H1 (cell line): ENCODE results near the gene JMJD8. TPM values are rescaled to one million over a fixed set of nuclear protein-coding genes. Genes with fewer than 3 reads are reported as not detected.

Experiments
- CTCF ChIA-PET: fragments of 300-600 bp; sonication (Branson Sonifier 250); formaldehyde crosslinking; loops from one replicate; lab custom pipeline; 2021; ENCODE audit not compliant: partially characterized antibody; lab: Charles Lee
- POLR2A ChIA-PET: fragments of 300-600 bp; sonication (Branson Sonifier 250); formaldehyde crosslinking; loops from one replicate; lab custom pipeline; 2021; ENCODE audit warnings: inconsistent platforms; ENCODE audit not compliant: partially characterized antibody; lab: Charles Lee
- DNase-seq, 2 experiments: peaks; one replicate each; pipeline versions ENCODE4 v3.0.0 to v3.0.0-alpha.2; 2010 to 2022; ENCODE audit warnings: low spot score in 2 of 2, low read depth in 1 of 2, mixed read lengths in 1 of 2
- FAIRE-seq: peaks from 2 replicates; lab custom pipeline; 2011; peaks lifted over from hg19 to GRCh38; lab: Jason Lieb, UNC
- H2AFZ ChIP-seq: 2 replicates; pipeline ENCODE4 v1.8.1; 2012; ENCODE audit warnings: low read length, inconsistent platforms
- H2AK5ac ChIP-seq: 2 replicates; pipeline ENCODE4 v1.6.1; 2013; ENCODE audit warnings: low read depth, low read length
- H2BK120ac ChIP-seq: replicated peaks from 2 replicates; pipeline ENCODE3; 2013; ENCODE audit warnings: low read depth, low read length, inconsistent platforms
- H2BK12ac ChIP-seq: 2 replicates; pipeline ENCODE4 v1.6.1; 2013; ENCODE audit warnings: low read depth, low read length
- H2BK15ac ChIP-seq: 2 replicates; pipeline ENCODE4 v1.6.1; 2013; ENCODE audit warnings: low read length
- H2BK20ac ChIP-seq: 2 replicates; pipeline ENCODE4 v1.6.1; 2013; ENCODE audit warnings: low read length
- H2BK5ac ChIP-seq: 2 replicates; pipeline ENCODE4 v1.6.1; 2013; ENCODE audit warnings: low read depth, low read length
- H3K14ac ChIP-seq: 2 replicates; pipeline ENCODE4 v1.6.1; 2013; ENCODE audit warnings: inconsistent platforms; ENCODE audit not compliant: insufficient read length
- H3K18ac ChIP-seq: 2 replicates; pipeline ENCODE4 v1.6.1; 2013; ENCODE audit warnings: low read length; ENCODE audit errors: extremely low read depth
- H3K23ac ChIP-seq: 2 replicates; pipeline ENCODE4 v1.6.1; 2013; ENCODE audit warnings: inconsistent platforms; ENCODE audit not compliant: insufficient read length
- H3K23me2 ChIP-seq: 2 replicates; pipeline ENCODE4 v1.6.1; 2013; ENCODE audit warnings: low read depth, low read length
- H3K27ac ChIP-seq: 2 replicates; pipeline ENCODE4 v1.6.1; 2011; ENCODE audit warnings: low read depth, low read length, inconsistent platforms
- H3K27me3 ChIP-seq, 4 experiments: replicated peaks in 1 of 4; 1 replicate in 1 of 4; 2 replicates in 3 of 4; pipeline versions ENCODE4 v1.6.1 to v1.8.1; 2011 to 2013; ENCODE audit warnings: low read length in 3 of 4, mild to moderate bottlenecking in 3 of 4, inconsistent platforms in 2 of 4, mixed read lengths in 2 of 4, moderate library complexity in 1 of 4; ENCODE audit not compliant: control insufficient read depth in 3 of 4, insufficient read depth in 3 of 4; ENCODE audit errors: extremely low read depth in 1 of 4
- H3K36me3 ChIP-seq, 4 experiments: 2 replicates each; pipeline versions ENCODE4 v1.6.1 to v1.8.1; 2011 to 2013; ENCODE audit warnings: mild to moderate bottlenecking in 4 of 4, low read length in 3 of 4, moderate library complexity in 2 of 4, control low read depth in 1 of 4, inconsistent platforms in 1 of 4; ENCODE audit not compliant: insufficient read depth in 4 of 4, control insufficient read depth in 2 of 4
- H3K4ac ChIP-seq: replicated peaks from 2 replicates; pipeline ENCODE3; 2013; ENCODE audit warnings: low read length, low read depth, mixed read lengths, inconsistent platforms; ENCODE audit not compliant: insufficient read length
- H3K4me1 ChIP-seq, 4 experiments: replicated peaks in 1 of 4; 1 replicate in 1 of 4; 2 replicates in 3 of 4; pipeline versions ENCODE4 v1.6.1 to v1.8.1; 2011 to 2013; ENCODE audit warnings: low read length in 3 of 4, inconsistent platforms in 2 of 4, mixed read lengths in 1 of 4; ENCODE audit not compliant: insufficient read depth in 4 of 4, control insufficient read depth in 3 of 4
- H3K4me2 ChIP-seq, 2 experiments: 2 replicates each; pipeline versions ENCODE4 v1.6.1 to v1.8.1; 2011 to 2013; ENCODE audit warnings: low read depth in 2 of 2, low read length in 2 of 2, control low read depth in 1 of 2, inconsistent platforms in 1 of 2, mild to moderate bottlenecking in 1 of 2; ENCODE audit not compliant: insufficient read depth in 1 of 2
- H3K4me3 ChIP-seq, 4 experiments: fragments of 200-600, 300-600 bp in 1 of 4; sonication (generic), shearing (Covaris generic), sonication (Bioruptor Twin) in 1 of 4; 2 replicates each; pipeline versions ENCODE4 v1.5.1 to v1.8.1; 2011 to 2016; ENCODE audit warnings: low read length in 4 of 4, low read depth in 3 of 4, control low read depth in 2 of 4, inconsistent platforms in 2 of 4, mild to moderate bottlenecking in 2 of 4, mixed read lengths in 1 of 4, moderate library complexity in 1 of 4; ENCODE audit not compliant: insufficient read depth in 2 of 4; ENCODE audit errors: extremely low read depth in 1 of 4
- H3K56ac ChIP-seq: replicated peaks from 2 replicates; pipeline ENCODE3; 2013; ENCODE audit warnings: low read depth, mild to moderate bottlenecking, mixed read lengths, low read length, inconsistent platforms; ENCODE audit not compliant: insufficient read length
- H3K79me1 ChIP-seq: 2 replicates; pipeline ENCODE4 v1.6.1; 2013; ENCODE audit warnings: low read depth, low read length, control low read depth
- H3K79me2 ChIP-seq, 2 experiments: 2 replicates each; pipeline versions ENCODE4 v1.6.1 to v1.8.1; 2012 to 2013; ENCODE audit warnings: low read length in 2 of 2, mild to moderate bottlenecking in 2 of 2, inconsistent platforms in 1 of 2; ENCODE audit not compliant: insufficient read depth in 2 of 2, control insufficient read depth in 1 of 2
- H3K9ac ChIP-seq, 4 experiments: replicated peaks in 1 of 4; 1 replicate in 1 of 4; 2 replicates in 3 of 4; pipeline versions ENCODE4 v1.6.1 to v1.8.1; 2011 to 2013; ENCODE audit warnings: low read depth in 3 of 4, low read length in 3 of 4, control low read depth in 2 of 4, mild to moderate bottlenecking in 2 of 4, moderate library complexity in 2 of 4, inconsistent platforms in 1 of 4; ENCODE audit errors: extremely low read depth in 1 of 4
- H3K9me3 ChIP-seq, 2 experiments: 2 replicates each; pipeline versions ENCODE4 v1.6.1 to v1.8.1; 2012 to 2013; ENCODE audit warnings: mild to moderate bottlenecking in 2 of 2, moderate library complexity in 2 of 2, control low read depth in 1 of 2, inconsistent platforms in 1 of 2, low read depth in 1 of 2, low read length in 1 of 2, mixed read lengths in 1 of 2; ENCODE audit not compliant: insufficient read depth in 2 of 2
- H4K20me1 ChIP-seq, 2 experiments: replicated peaks in 1 of 2; 2 replicates each; pipeline versions ENCODE3 to v1.8.1; 2011 to 2013; ENCODE audit warnings: inconsistent platforms in 2 of 2, low read length in 2 of 2, mild to moderate bottlenecking in 1 of 2; ENCODE audit not compliant: insufficient read depth in 2 of 2, control insufficient read depth in 1 of 2
- H4K5ac ChIP-seq: 2 replicates; pipeline ENCODE4 v1.6.1; 2013; ENCODE audit warnings: low read length, low read depth, mixed read lengths, inconsistent platforms; ENCODE audit not compliant: insufficient read length
- H4K8ac ChIP-seq: 2 replicates; pipeline ENCODE4 v1.8.0; 2013; ENCODE audit warnings: mild to moderate bottlenecking, moderate library complexity, low read length, inconsistent platforms; ENCODE audit not compliant: insufficient read depth; ENCODE audit errors: extremely low read depth
- H4K91ac ChIP-seq: replicated peaks from 2 replicates; pipeline ENCODE3; 2013; ENCODE audit warnings: low read length, mixed read lengths, inconsistent platforms; ENCODE audit not compliant: insufficient read length
- CBX5 ChIP-seq: fragments of 300-800, 300-1000 bp; sonication (generic); IDR thresholded peaks from 2 replicates; pipeline ENCODE4 v1.7.1; 2016; ENCODE audit warnings: antibody characterized with exemption, low read length, low read depth
- CBX8 ChIP-seq: fragments of 300-800, 300-1000 bp; sonication (generic); IDR thresholded peaks from 2 replicates; pipeline ENCODE4 v1.7.1; 2016; ENCODE audit warnings: low read depth, low read length, borderline replicate concordance
- CREB1 ChIP-seq: IDR thresholded peaks from 2 replicates; pipeline ENCODE4 v1.6.1; 2012; ENCODE audit warnings: inconsistent platforms
- EZH2 ChIP-seq: fragments of 200-600 bp; sonication (generic); IDR thresholded peaks from 2 replicates; pipeline ENCODE4 v1.7.1; 2012; ENCODE audit warnings: low read depth, mild to moderate bottlenecking, moderate library complexity, low read length, inconsistent platforms; ENCODE audit not compliant: severe bottlenecking
- NRF1 ChIP-seq: IDR thresholded peaks from 2 replicates; pipeline ENCODE4 v1.6.1; 2011; ENCODE audit warnings: mild to moderate bottlenecking, low read depth, low read length, improper control_type of control experiment
- POLR2AphosphoS5 ChIP-seq: IDR thresholded peaks from 2 replicates; pipeline ENCODE4 v1.6.1; 2011; ENCODE audit warnings: low read depth, low read length
- RNF2 ChIP-seq: fragments of 200-900, 300-1000 bp; sonication (generic); IDR thresholded peaks from 2 replicates; pipeline ENCODE4 v1.7.1; 2016; ENCODE audit warnings: borderline replicate concordance, low read depth, mild to moderate bottlenecking, antibody characterized with exemption, low read length; ENCODE audit not compliant: poor library complexity, severe bottlenecking; ENCODE audit errors: missing control alignments
- SIRT6 ChIP-seq: IDR thresholded peaks from one replicate; pipeline ENCODE4 v1.7.1; 2012; ENCODE audit warnings: low read length, inconsistent platforms
- SUZ12 ChIP-seq: fragments of 200-600 bp; sonication (generic); IDR thresholded peaks from 2 replicates; pipeline ENCODE4 v1.6.1; 2012; ENCODE audit warnings: mild to moderate bottlenecking, inconsistent platforms, low read length, moderate library complexity, mixed read lengths
- TCF12 ChIP-seq: IDR thresholded peaks from 2 replicates; pipeline ENCODE4 v1.6.1; 2011; ENCODE audit warnings: low read depth, mild to moderate bottlenecking, low read length
- TEAD4 ChIP-seq: IDR thresholded peaks from 2 replicates; pipeline ENCODE4 v1.6.1; 2012; ENCODE audit warnings: low read depth, low read length, inconsistent platforms, mixed read lengths
- WGBS, 2 experiments: shearing (Covaris generic) in 1 of 2; methylation state at CpG; one replicate each; pipeline versions ENCODE4 v1.1.6 to v1.1.7; 2013 to 2015; ENCODE audit warnings: low lambda C conversion rate in 2 of 2, mixed read lengths in 2 of 2, inconsistent platforms in 1 of 2, low coverage in 1 of 2, missing lambda C conversion rate in 1 of 2; ENCODE audit not compliant: insufficient replicate concordance in 2 of 2, insufficient coverage in 1 of 2, insufficient read length in 1 of 2; ENCODE audit errors: extremely low coverage in 1 of 2, missing lambda C conversion rate in 1 of 2; 5-methylcytosine and 5-hydroxymethylcytosine counted together
- polyA plus RNA-seq, 7 experiments: library from polyadenylated mRNA; depleted of rRNA in 3 of 7; stranded (reverse) in 5 of 7; unstranded in 2 of 7; fragments of >200 nt in 5 of 7; fragments of 200-250 nt in 2 of 7; gene quantifications; 1 replicate in 5 of 7; 2 replicates in 1 of 7; 4 replicates in 1 of 7; pipeline versions ENCODE4 v1.2.1 to v1.2.3, GENCODE V29; 2011 to 2013; ENCODE audit warnings: missing spikeins in 2 of 7, mixed read lengths in 2 of 7
- total RNA-seq: library from RNA; stranded (reverse); fragmentation: NEBNext Ultra II Directional; extraction: Animal tissue kit (Norgen Biotek cat#: 25700); gene quantifications from 2 replicates; pipeline ENCODE4 v1.2.1, GENCODE V29; 2021

JMJD8 gene
- total and polyA plus RNA-seq, 2 of the 8 experiments (the other 6 are each of a cell fraction or from before 2014, with no cell fraction given) = 46.4 to 87.4 TPM

DNA sequence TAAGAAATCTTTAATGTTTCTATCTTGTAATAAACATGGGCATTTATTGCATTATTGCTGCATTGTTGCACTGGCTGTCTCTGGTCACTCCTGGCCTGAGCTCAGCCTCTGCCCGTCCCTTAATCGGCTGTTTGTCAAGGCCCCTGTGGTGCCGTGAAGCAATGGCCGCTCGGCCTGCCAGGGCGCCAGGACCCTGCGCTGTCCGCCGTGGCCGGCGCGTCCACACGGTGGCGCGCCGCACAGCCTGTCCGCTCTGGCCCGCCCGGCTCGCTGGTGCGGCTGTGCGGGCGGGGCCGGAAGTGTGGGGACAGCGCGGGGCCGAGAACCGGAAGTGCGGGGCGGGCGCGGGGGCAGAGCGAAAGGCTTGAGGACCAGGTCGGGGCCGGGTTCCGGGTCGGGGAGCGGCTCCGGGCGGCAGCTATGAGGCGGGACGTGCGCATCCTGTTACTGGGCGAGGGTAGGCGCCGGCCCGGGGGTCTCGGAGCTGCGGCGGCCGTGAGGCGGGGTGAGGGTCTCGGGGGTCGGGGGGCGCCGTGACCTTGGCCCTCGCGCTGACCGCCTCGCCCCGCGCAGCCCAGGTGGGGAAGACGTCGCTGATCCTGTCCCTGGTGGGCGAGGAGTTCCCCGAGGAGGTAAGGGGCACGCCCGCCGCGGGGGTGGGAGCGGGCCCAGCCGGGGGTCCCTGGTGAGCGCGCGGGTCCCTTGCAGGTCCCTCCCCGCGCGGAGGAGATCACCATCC is 16.2 kb downstream of the JMJD8 start, which contains the start of gene RHOT2:
TSS of gene RHOT2 (plus strand) at position 353 of the 739 bp plus-strand sequence. CDS start at position 421, 68 bp downstream.
- H2BK20ac ChIP-seq = no peak within 1 kb of the TSS
- peak within 1 kb of the TSS; percentile 46; the same call in 1 of the 2 replicates for H2BK15ac ChIP-seq
- peaks cover 13% of the 10 kb centered on the region for H3K79me1 ChIP-seq
- peaks cover 11 to 37% (median 31%) of the 10 kb centered on the region in 4 experiments; a peak in 7 of 8 replicates for H3K36me3 ChIP-seq
- DNase-seq (peak; percentile 47 to 94), FAIRE-seq (no peak)
- WGBS, 2 experiments = 18% methylated on average over 7 of the region's 78 CpGs; no CpG with 5 or more reads in 1 of the 2 experiments
- H3K4me1 ChIP-seq = peaks cover 0 to 8% (median 5%) of the 10 kb centered on the region in 4 experiments; a peak in 5 of 7 replicates
- no peak within 1 kb of the TSS for H4K5ac ChIP-seq
- peak within 1 kb of the TSS; percentile 71 to 89 (median 76) for H3K4me3 ChIP-seq
- CTCF ChIA-PET = interaction anchor here (0.6 to 12.0 kb wide), 12 partner anchors 8 to 232 kb away, joined by 3 to 104 read pairs (median 4); partner anchors contain the start of genes JMJD8, WDR24 and WDR90
- no peaks in the 10 kb centered on the region for H3K27me3 ChIP-seq
- no peak within 1 kb of the TSS; the same call in 1 of the 2 replicates for H3K18ac ChIP-seq
- H2BK5ac ChIP-seq = 0 out of 2 replicates have a peak within 1 kb of the TSS, but pooled peaks have one; percentile 32
- peak within 1 kb of the TSS; percentile 85 for H3K4ac ChIP-seq
- peak within 1 kb of the TSS; percentile 38 to 75 (median 57) for H3K9ac ChIP-seq
- POLR2A ChIA-PET = interaction anchor here (0.7 to 17.4 kb wide), 10 partner anchors 10 to 142 kb away, joined by 3 to 214 read pairs (median 4); partner anchors contain the start of genes JMJD8, RHBDL1, STUB1 and WDR90
- peak within 1 kb of the TSS; percentile 4; the same call in 1 of the 2 replicates for H2AK5ac ChIP-seq
- H3K27ac ChIP-seq = peak within 1 kb of the TSS; percentile 23; the same call in 1 of the 2 replicates
- H4K8ac ChIP-seq = peak within 1 kb of the TSS; percentile 89
- H3K9me3 ChIP-seq = no peaks in the 10 kb centered on the region
- peak within 1 kb of the TSS; percentile 46 to 83 for H3K4me2 ChIP-seq
- H4K20me1 ChIP-seq = peaks cover 4 to 23% of the 10 kb centered on the region in 2 experiments
- H3K14ac ChIP-seq = no peak within 1 kb of the TSS
- H2BK12ac ChIP-seq = peak within 1 kb of the TSS; percentile 53; the same call in 1 of the 2 replicates
- H3K23me2 ChIP-seq = peaks cover 5% of the 10 kb centered on the region; the same call in 1 of the 2 replicates
- H2AFZ ChIP-seq = no peak within 1 kb of the TSS
- peaks cover 0 to 13% of the 10 kb centered on the region in 2 experiments; a peak in 1 of 4 replicates for H3K79me2 ChIP-seq
- H3K56ac ChIP-seq = peak within 1 kb of the TSS; percentile 39
- peak within 1 kb of the TSS; percentile 81 for H4K91ac ChIP-seq
- H2BK120ac ChIP-seq = no peak within 1 kb of the TSS
- no peak within 1 kb of the TSS for H3K23ac ChIP-seq
- TF ChIP-seq RNF2 = no peak
- no peak; the same call in 1 of the 2 replicates for TF ChIP-seq POLR2AphosphoS5
- no peak for TF ChIP-seq EZH2
- TF ChIP-seq SUZ12 = no peak
- TF ChIP-seq NRF1 = no peak
- no peak for TF ChIP-seq CBX5
- TF ChIP-seq CBX8 = no peak
- TF ChIP-seq TEAD4 = no peak
- no peak for TF ChIP-seq SIRT6
- TF ChIP-seq CREB1 = peak; percentile 66
- TF ChIP-seq TCF12 = 0 out of 2 replicates have a peak, but pooled peaks have one; percentile 26
